Measurements from ENCODE around the gene LRRC46. TPM values are rescaled to one million over a fixed set of nuclear protein-coding genes. Genes with fewer than 3 reads are reported as not detected.

LRRC46 gene
- total RNA-seq, 5 donors from 2014 or later (not counting 1 experiment from before 2014, with no cell fraction given), result 0.20 to 1.0 (median 0.88) TPM

DNA sequence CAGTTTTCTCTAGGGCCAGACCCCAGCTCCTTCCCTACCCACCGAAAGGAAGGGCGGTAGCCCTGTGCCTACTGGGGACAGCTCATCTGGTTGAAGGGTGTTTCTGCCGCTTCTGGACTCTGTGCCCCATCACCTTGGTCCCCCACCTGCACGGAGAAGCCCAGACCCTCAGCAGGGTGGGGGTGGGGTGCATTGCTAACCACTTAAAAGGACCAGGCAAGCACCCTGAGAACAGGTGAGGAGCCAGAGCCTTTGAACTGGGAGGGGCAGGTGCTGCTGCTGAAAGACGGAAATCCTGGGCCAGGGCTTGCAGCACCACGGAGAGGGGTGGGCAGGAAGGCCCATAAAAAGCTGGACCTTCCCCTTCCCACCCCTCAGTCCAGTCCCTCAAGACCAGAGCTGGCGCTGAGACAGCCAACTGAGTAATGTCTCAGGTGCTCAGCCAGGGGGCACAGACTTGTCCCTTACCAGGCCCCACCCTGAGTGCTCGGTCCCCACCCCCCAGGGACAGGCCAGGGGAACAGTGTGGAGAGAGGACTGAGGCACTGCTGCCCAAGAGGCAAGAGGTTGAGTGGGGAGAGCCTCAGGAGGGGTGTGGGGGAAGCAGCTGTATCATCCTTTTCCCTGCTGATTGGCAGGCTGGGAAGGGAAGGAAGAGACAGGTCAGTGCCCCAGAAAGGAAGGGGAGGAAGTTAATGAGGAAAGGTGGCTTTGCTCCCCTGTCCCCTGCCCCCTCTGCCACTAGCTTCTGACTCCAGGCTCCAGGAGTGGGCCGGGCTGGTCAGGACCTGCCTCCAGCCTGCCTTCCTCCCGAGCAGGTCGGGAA, 53.6 kb downstream of the LRRC46 start:
- 53% methylated on average over 4 of the region's 11 CpGs for WGBS (ENCODE audit: insufficient coverage)
- DNase-seq (peak in 20 of 35 experiments; percentile 3 to 35 (median 16)), ATAC-seq (replicated peaks in 1 of 4) (peak; percentile 42 to 62 (median 56))
- Mint-ChIP-seq H3K27ac (peak overlapping the region in 1 of 2 donors; percentile 36), H3K4me3 (peak overlapping the region in 1 of 3 donors; percentile 69), H3K4me1 (peaks cover 37 to 41% (median 40%) of the 10 kb centered on the region in 3 donors), H3K27me3 (no peaks in the 10 kb centered on the region), H3K9me3 (no peaks in the 10 kb centered on the region), H3K36me3 (no peaks in the 10 kb centered on the region)
- POLR2A ChIA-PET, result interaction anchor here (0.5 to 0.6 kb wide), 2 partner anchors 23 to 105 kb away, joined by 5 to 9 read pairs; no protein-coding TSS in a partner anchor
- Histone ChIP-seq H3K27me3 (replicated peaks in 1 of 2; ENCODE audit: control insufficient read depth in 2 of 2, extremely low read depth in 1 of 2, insufficient read depth in 2 of 2, low read length in 1 of 2) (peaks cover 0 to 35% of the 10 kb centered on the region in 2 experiments), H3K9me3 (no peaks in the 10 kb centered on the region), H3K36me3 (ENCODE audit: control insufficient read depth in 2 of 2, extremely low read depth in 1 of 2, insufficient read depth in 1 of 2, low read length in 1 of 2) (no peaks in the 10 kb centered on the region), H3K27ac (ENCODE audit: low read length) (no peak overlapping the region), H3K4me3 (ENCODE audit: control insufficient read depth in 1 of 2, extremely low read depth in 1 of 2, low read length in 1 of 2) (peak overlapping the region in 1 of 2 donors; percentile 28), H3K4me1 (ENCODE audit: control insufficient read depth in 1 of 2, extremely low read depth in 1 of 2, insufficient read depth in 2 of 2, low read length in 2 of 2) (peaks cover 16 to 44% of the 10 kb centered on the region in 2 experiments)
- CTCF ChIA-PET, result interaction anchor here (0.6 to 1.0 kb wide), 2 partner anchors 44 to 192 kb away, joined by 4 to 5 read pairs; partner anchors contain the start of gene SCRN2 (in 1 of the 2)

Other genes starting within 250 kb of the LRRC46 start
- 100 to 1,000 TPM; 216 to 262 (median 240) TPM for gene KPNB1, start 181.8 kb upstream of the LRRC46 start, total RNA-seq
- 10 to 100 TPM in 1 of 5 donors, 1 to 10 TPM in 4; 4.5 to 20.5 (median 7.2) TPM for gene TBKBP1, start 137.5 kb upstream of the LRRC46 start, total RNA-seq
- 10 to 100 TPM in 4 of 5 donors, 1 to 10 TPM in 1; 7.9 to 37.3 (median 20.8) TPM for gene TBX21, start 98.4 kb upstream of the LRRC46 start, total RNA-seq
- gene OSBPL7, start 9.9 kb upstream of the LRRC46 start, total RNA-seq, result 10 to 100 TPM; 40.4 to 57.1 (median 43.9) TPM
- gene MRPL10, start 129 bp upstream of the LRRC46 start, total RNA-seq, result 10 to 100 TPM; 34.1 to 60.1 (median 41.6) TPM
- 10 to 100 TPM; 27.0 to 44.3 (median 40.6) TPM for gene SCRN2, start 9.6 kb downstream of the LRRC46 start, total RNA-seq
- under 1 TPM; 0.10 to 0.26 (median 0.13) TPM for gene SP6, start 19.5 kb downstream of the LRRC46 start, total RNA-seq
- 10 to 100 TPM; 27.1 to 41.6 (median 32.8) TPM for gene SP2, start 64.6 kb downstream of the LRRC46 start, total RNA-seq
- gene PNPO, start 109.9 kb downstream of the LRRC46 start, total RNA-seq, result 10 to 100 TPM; 10.3 to 18.5 (median 15.7) TPM
- gene PRR15L, start 126.2 kb downstream of the LRRC46 start, total RNA-seq, result under 1 TPM in 3 of 5 donors, not detected in 2; 0.18 to 0.44 (median 0.26) TPM
- 100 to 1,000 TPM; 247 to 349 (median 318) TPM for gene CDK5RAP3, start 139.4 kb downstream of the LRRC46 start, total RNA-seq
- 1 to 10 TPM; 1.2 to 2.6 (median 1.9) TPM for gene COPZ2, start 206.1 kb downstream of the LRRC46 start, total RNA-seq
- gene NFE2L1, start 216.7 kb downstream of the LRRC46 start, total RNA-seq, result 10 to 100 TPM; 30.3 to 61.6 (median 43.9) TPM

Measured in T-cell (primary cell).